ENCODE data around the gene PERP.
"Not testable (repeated sequence)": the region's sequence is repeated elsewhere in the genome, so short reads cannot be mapped to it uniquely, and the experiment has no call there.

PERP gene

GRCh38 chr6:138084904-138085838, 22.0 kb downstream of the PERP start:
- TF ChIP-seq CTCF (IDR thresholded peaks at IDR 0.05) = no peak
- no peak overlapping the region for H3K4me3 ChIP-seq
- no peak for DNase-seq (ENCODE audit: low spot score)
- H3K27ac ChIP-seq = no peak overlapping the region

DNA sequence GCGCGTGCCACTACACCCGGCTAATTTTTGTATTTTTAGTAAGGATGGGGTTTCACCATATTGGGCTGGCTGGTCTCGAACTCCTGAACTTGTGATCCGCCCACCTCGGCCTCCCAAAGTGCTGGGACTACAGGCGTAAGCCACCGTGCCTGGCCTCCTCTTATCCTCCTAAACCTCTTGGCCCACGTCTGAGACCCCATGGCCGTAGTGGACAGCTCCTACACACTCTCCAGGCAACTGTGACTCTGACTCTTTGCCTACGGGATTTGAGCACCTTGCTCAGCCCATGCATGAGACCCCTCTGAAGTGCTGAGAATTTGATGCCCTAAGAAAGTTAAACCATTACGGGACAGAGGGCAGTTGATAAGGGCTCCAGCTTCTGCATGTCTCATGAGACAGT, 25.0 kb downstream of the PERP start:
- H3K27ac ChIP-seq = no peak overlapping the region
- no peak for DNase-seq (ENCODE audit: low spot score)
- TF ChIP-seq CTCF (IDR thresholded peaks at IDR 0.05) = no peak
- H3K4me3 ChIP-seq = no peak overlapping the region

GRCh38 chr6:138079556-138079955, 27.7 kb downstream of the PERP start:
- H3K27ac ChIP-seq; H3K4me3 ChIP-seq; DNase-seq (ENCODE audit: low spot score): not testable (repeated sequence)

- no peak for TF ChIP-seq CTCF (IDR thresholded peaks at IDR 0.05)
- Histone ChIP-seq H3K27ac (no peak overlapping the region), H3K4me3 (no peak overlapping the region)
- no peak for DNase-seq (ENCODE audit: low spot score)
Measured at GRCh38 chr6:138078491-138078890, 28.7 kb downstream of the PERP start.

DNA sequence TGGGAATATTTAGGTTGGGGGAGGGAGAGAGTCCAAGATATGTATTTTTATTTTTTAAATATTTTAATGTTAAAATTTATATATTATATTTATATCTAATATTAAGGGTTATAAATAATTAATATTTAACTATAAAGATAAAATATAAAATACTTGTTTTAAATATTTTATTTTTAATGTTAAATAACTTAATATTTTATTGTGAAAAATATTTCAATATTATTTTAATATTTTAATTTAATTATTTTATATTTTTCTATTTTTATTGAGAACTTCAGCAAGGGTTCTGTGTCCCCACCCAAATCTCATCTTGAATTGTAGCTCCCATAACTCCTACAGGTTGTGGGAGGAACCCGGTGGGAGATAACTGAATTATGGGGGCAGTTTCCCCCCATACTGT, 34.0 kb downstream of the PERP start:
- no peak overlapping the region for H3K27ac ChIP-seq
- TF ChIP-seq CTCF (IDR thresholded peaks at IDR 0.05) = no peak
- H3K4me3 ChIP-seq = no peak overlapping the region
- no peak for DNase-seq (ENCODE audit: low spot score)

DNA sequence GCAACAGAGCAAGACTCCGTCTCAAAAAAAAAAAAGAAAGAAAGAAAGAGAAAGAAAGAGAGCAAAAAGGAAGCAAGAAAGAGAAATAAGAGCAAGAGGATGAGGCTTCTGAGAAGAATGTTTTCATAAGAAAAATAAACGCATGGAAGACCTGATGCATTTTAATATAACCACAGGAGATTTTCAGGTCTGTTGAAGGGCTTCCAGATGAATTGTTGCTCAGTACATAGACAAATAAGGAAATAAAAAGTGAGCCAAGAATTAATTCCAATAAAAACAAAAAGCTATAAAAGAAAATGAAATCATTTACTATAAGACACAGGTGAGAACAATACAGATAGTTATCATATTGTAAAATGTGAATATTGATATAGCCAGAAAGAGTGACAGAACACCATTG, 43.5 kb downstream of the PERP start:
- Histone ChIP-seq H3K4me3 (no peak overlapping the region), H3K27ac (no peak overlapping the region)
- TF ChIP-seq CTCF (IDR thresholded peaks at IDR 0.05) = no peak
- no peak for DNase-seq (ENCODE audit: low spot score)

- TF ChIP-seq CTCF (IDR thresholded peaks at IDR 0.05) = no peak
- DNase-seq (ENCODE audit: low spot score) = no peak
- Histone ChIP-seq H3K27ac (no peak overlapping the region), H3K4me3 (no peak overlapping the region)
Measured at GRCh38 chr6:138054982-138055381, 52.2 kb downstream of the PERP start.
